ENCODE results near the gene IP6K1.

The IP6K1 gene

DNA sequence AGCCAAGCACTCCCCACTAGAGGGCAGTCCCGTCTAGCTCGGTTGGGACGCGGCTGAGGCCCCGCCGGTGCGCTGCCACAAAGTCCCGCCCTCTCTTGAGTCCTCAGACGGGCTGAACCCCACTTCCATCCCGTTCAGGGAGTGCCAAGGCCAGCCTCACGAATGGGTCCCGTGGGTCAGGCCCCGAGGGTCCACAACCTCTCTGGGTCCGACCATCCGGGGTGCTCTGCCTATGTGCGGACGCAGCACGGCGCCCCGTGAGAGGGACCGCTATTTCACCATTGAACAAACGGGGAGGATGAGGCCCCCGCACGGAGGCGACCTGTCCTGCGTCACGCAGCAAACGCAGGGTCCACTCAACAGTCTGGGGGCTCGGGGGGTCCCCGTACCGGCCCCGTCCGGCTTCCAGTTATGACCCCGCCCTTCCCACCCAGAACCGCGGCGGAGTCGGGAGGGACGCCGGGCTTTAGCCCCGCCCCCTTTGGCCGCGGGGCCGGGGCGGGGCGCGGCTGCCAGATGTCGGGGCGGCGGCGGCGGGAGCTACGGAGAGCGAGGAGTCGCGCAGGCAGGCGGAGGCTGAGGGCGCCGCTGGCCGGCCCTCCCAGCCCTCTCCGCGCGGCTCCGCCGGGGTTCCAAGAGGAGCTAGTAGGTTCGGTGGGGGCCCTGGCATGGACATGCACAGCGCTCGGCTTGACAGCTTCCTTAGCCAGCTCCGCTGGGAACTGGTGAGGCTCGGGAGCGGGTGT, 16.6 kb upstream of the IP6K1 start, which contains the start of gene INKA1:
INKA1 (plus strand) TSS at position 543 of the 746 bp plus-strand sequence; CDS start at position 675, 132 bp downstream.
- TF ChIP-seq, protein P1, sequence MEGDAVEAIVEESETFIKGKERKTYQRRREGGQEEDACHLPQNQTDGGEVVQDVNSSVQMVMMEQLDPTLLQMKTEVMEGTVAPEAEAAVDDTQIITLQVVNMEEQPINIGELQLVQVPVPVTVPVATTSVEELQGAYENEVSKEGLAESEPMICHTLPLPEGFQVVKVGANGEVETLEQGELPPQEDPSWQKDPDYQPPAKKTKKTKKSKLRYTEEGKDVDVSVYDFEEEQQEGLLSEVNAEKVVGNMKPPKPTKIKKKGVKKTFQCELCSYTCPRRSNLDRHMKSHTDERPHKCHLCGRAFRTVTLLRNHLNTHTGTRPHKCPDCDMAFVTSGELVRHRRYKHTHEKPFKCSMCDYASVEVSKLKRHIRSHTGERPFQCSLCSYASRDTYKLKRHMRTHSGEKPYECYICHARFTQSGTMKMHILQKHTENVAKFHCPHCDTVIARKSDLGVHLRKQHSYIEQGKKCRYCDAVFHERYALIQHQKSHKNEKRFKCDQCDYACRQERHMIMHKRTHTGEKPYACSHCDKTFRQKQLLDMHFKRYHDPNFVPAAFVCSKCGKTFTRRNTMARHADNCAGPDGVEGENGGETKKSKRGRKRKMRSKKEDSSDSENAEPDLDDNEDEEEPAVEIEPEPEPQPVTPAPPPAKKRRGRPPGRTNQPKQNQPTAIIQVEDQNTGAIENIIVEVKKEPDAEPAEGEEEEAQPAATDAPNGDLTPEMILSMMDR (IDR thresholded peaks at IDR 0.05; ENCODE audit: low read depth, low read length) = peak; percentile 92
- H3K4me3 ChIP-seq (ENCODE audit: low read depth, low read length) = peak within 1 kb of the TSS; percentile 66
- in situ Hi-C loops (cut with HindIII; ENCODE audit: low sequenced_read_pairs) = no loop called here
- DNase-seq (ENCODE audit: low read depth, low spot score) = peak; percentile 79

DNA sequence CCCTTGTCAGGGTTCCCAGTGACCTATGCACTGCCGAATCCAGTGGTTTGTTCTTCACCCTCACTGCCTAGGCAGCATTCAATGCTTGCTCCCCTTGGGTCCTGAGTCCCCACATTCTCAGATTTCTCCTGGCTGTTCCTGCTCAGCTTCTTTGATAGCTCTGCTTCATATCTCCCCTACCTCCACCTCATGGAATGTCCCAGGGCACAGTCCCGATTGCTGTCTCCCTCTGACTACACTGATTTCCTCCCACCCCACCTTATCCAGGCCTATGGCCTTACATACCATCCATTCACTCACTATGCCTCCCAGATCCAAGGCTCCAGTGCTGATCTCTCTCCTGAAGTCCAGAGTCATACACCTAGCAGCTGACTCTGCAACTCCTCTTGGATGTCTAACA, 14.8 kb upstream of the IP6K1 start:
- TF ChIP-seq, protein P1 (IDR thresholded peaks at IDR 0.05; ENCODE audit: low read depth, low read length) = no peak
- H3K4me3 ChIP-seq (ENCODE audit: low read depth, low read length) = no peak overlapping the region
- in situ Hi-C loops (cut with HindIII; ENCODE audit: low sequenced_read_pairs) = no loop called here
- DNase-seq (ENCODE audit: low read depth, low spot score) = no peak

DNA sequence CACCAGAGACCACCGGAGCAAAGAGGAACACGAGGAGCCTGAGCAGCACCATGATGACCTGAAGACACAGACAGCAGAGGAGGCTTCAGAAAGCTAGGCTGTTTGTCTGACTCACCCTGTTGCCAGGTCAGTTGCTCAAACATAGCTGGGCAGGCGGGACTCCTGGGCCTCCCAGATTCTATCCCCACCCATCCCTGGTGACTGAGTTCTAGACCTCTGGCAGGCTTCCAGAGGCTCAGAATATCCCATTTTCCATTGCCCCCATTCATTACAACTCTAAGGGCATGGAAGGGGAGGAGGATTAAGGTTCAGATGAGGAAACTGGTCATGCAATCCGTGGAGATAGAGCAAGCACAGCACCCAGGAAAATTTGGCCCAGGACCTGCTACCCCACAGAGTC, 13.4 kb upstream of the IP6K1 start, which contains the start of gene CDHR4:
CDHR4 (minus strand) TSS at position 113 of the 400 bp plus-strand sequence; CDS start at position 52, 61 bp downstream.
- TF ChIP-seq, protein P1 (IDR thresholded peaks at IDR 0.05; ENCODE audit: low read depth, low read length) = no peak
- DNase-seq (ENCODE audit: low read depth, low spot score) = peak; percentile 45
- in situ Hi-C loops (cut with HindIII; ENCODE audit: low sequenced_read_pairs) = no loop called here
- H3K4me3 ChIP-seq (ENCODE audit: low read depth, low read length) = no peak within 1 kb of the TSS

DNA sequence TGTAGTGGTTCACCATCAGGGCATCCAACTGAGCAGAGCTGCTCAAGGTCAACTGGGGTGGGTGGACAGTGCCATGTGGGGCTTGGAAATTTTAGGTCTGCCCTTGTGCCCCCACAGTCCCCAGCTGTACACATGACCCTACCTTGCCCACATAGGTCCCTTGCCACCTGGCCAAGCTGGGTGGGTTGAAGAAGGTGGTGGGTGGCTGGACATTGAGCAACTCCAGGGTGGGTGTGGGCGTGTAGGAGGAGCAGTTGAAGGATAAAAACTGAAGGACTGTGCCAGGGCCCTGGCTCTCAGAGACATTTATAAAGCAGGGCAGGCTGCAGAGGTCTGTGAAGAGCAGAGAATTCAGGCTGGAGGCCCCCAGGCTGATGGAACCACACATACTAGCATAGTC, 12.8 kb upstream of the IP6K1 start:
- in situ Hi-C loops (cut with HindIII; ENCODE audit: low sequenced_read_pairs) = no loop called here
- no peak for DNase-seq (ENCODE audit: low read depth, low spot score)
- no peak overlapping the region for H3K4me3 ChIP-seq (ENCODE audit: low read depth, low read length)
- TF ChIP-seq, protein P1 (IDR thresholded peaks at IDR 0.05; ENCODE audit: low read depth, low read length) = no peak

DNA sequence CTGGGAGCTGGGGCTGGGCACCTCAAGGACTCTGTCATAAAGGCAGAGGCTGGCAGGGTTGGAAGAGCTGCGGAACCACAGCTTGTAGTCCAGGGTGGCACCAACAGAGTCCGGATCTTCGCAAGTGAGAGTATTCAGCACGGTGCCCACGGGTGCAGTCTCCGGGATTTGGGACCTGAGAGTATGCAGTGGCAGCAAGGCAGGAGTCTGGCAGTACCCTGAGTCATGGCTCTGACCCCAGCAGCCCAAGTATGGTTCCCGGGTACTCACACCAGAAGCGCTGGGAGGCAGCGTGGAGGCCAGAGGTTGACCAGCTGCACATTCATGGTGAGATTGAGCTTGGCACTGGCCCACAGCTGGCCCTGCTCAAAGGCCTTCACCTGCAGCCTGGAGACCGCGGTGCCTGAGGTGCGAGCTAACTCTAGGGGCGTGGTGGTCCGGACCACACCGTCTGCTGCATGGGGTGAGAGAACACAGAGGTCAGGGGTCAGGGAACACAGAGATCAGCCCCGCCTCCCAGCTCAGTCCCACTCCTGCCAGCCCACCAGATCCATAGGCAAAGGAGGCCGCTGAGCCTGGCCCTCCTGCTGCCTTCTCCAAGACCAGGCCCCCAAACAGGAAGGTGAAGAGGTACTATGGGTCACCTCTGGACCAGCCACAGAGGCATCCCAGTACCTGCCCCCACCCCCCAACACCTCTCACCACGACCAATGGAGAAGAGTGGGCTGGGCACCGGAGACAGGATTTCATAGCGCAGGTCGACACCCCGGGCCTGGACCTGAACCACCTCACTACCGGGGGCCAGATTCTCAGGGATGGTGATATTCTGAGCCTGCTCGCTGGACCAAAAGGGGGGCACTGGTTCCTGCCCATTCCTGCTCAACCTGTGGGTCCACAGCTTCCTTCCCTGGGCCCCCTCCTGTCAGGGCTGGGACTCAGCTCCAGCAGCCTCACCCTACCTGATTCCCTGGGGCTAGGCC, 8.9 kb upstream of the IP6K1 start:
- TF ChIP-seq, protein P1 (IDR thresholded peaks at IDR 0.05; ENCODE audit: low read depth, low read length) = no peak
- in situ Hi-C loops (cut with HindIII; ENCODE audit: low sequenced_read_pairs) = no loop called here

DNA sequence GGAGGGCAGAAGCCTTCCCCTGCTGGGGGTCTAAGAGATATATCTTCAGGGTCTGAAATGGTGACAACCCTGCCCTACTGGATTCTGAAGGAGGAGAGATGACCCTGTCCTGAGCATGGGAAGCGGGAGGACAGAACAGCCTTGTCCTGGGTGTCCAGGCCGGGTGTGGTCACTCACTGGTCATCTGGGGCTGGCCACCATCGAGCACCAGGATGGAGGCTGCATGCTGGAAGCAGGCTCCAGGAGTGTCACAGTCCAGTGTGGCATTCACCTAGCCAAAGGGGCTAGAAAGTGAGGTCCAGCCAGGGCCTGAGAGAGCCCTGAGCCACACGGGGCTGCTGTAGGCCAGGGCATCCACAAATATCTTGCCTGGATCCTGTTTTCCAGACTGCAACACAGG, 8.1 kb upstream of the IP6K1 start:
- no peak overlapping the region for H3K4me3 ChIP-seq (ENCODE audit: low read depth, low read length)
- in situ Hi-C loops (cut with HindIII; ENCODE audit: low sequenced_read_pairs) = no loop called here
- no peak for DNase-seq (ENCODE audit: low read depth, low spot score)
- TF ChIP-seq, protein P1 (IDR thresholded peaks at IDR 0.05; ENCODE audit: low read depth, low read length) = no peak

More for the DNA sequence above, 8.9 kb upstream of the IP6K1 start:
- DNase-seq (ENCODE audit: low read depth, low spot score) = no peak
- no peak overlapping the region for H3K4me3 ChIP-seq (ENCODE audit: low read depth, low read length)

All from astrocyte of the spinal cord (primary cell).